DMS 273 (cell line): Measurements from ENCODE around the gene ZNF155.
A peak's percentile ranks its signal among the peaks of the same experiment; 100 is the strongest.

ENCODE experiments used
- DNase-seq: peaks from one replicate; lab custom pipeline; 2025; ENCODE audit not compliant: unreplicated experiment; lab: John Stamatoyannopoulos, UW

The ZNF155 gene

GRCh38 chr19:44003461-44004009 lies 19.5 kb downstream of the ZNF155 start:
- DNase-seq: peak; percentile 37

- no peak for DNase-seq
Measured at GRCh38 chr19:44005973-44006372, 22.0 kb downstream of the ZNF155 start.

- no peak for DNase-seq
Measured at GRCh38 chr19:44007473-44007872, 23.5 kb downstream of the ZNF155 start.

GRCh38 chr19:44010468-44010867 lies 26.5 kb downstream of the ZNF155 start:
- no peak for DNase-seq

- no peak for DNase-seq
Measured at GRCh38 chr19:44019498-44019897, 35.5 kb downstream of the ZNF155 start.

- DNase-seq: no peak
Measured at GRCh38 chr19:44021221-44021620, 37.2 kb downstream of the ZNF155 start.

- no peak for DNase-seq
Measured at GRCh38 chr19:44024900-44025216, 40.9 kb downstream of the ZNF155 start.

- DNase-seq: peak; percentile 92
Measured at GRCh38 chr19:44025217-44025936, 41.4 kb downstream of the ZNF155 start, which contains the start of gene ZNF222. ZNF222 (plus strand) TSS chr19:44025379; CDS start chr19:44025437, 58 bp downstream.

GRCh38 chr19:44026622-44027021 lies 42.6 kb downstream of the ZNF155 start:
- DNase-seq: no peak

- DNase-seq: no peak
Measured at GRCh38 chr19:44032001-44032610, 48.1 kb downstream of the ZNF155 start.

- no peak for DNase-seq
Measured at GRCh38 chr19:44042147-44042546, 58.2 kb downstream of the ZNF155 start.
